HL-60 (cell line): Measurements from ENCODE around the gene CAPZA1.

ENCODE experiments used
- DNase-seq, 2 experiments: peaks; one replicate each; pipeline ENCODE4 v3.0.0-alpha.2; 2010 to 2020; ENCODE audit warnings: low read depth in 1 of 2, low spot score in 1 of 2
- H3K27ac ChIP-seq: fragments of 250-450 bp; sonication (Bioruptor Pico); replicated peaks from 2 replicates; pipeline ENCODE4 v1.5.1; 2020; ENCODE audit warnings: mild to moderate bottlenecking, moderate library complexity
- H3K27me3 ChIP-seq: fragments of 250-450 bp; sonication (Bioruptor Pico); 2 replicates; pipeline ENCODE4 v1.5.1; 2021; ENCODE audit warnings: mild to moderate bottlenecking, moderate library complexity; ENCODE audit not compliant: insufficient read depth, poor library complexity, severe bottlenecking
- H3K4me3 ChIP-seq: replicated peaks from 2 replicates; pipeline ENCODE4 v1.5.1; 2011; ENCODE audit warnings: mild to moderate bottlenecking, control low read depth, low read length; ENCODE audit not compliant: insufficient read depth
- CTCF ChIP-seq: IDR thresholded peaks from one replicate; pipeline ENCODE4 v1.5.1; 2011; ENCODE audit warnings: low read length, control low read depth, inconsistent platforms; ENCODE audit not compliant: insufficient read depth
- GABPA ChIP-seq: IDR thresholded peaks from 2 replicates; pipeline ENCODE4 v1.6.1; 2012; ENCODE audit warnings: low read depth
- POLR2AphosphoS5 ChIP-seq: IDR thresholded peaks from 2 replicates; pipeline ENCODE4 v1.6.1; 2012; ENCODE audit warnings: low read depth
- SPI1 ChIP-seq: IDR thresholded peaks from 2 replicates; pipeline ENCODE4 v1.6.1; 2012; ENCODE audit warnings: low read depth, mild to moderate bottlenecking, borderline replicate concordance
- TF ChIP-seq, protein P1 (sequence below): IDR thresholded peaks from 2 replicates; pipeline ENCODE4 v1.6.1; 2012; ENCODE audit warnings: low read depth; ENCODE audit not compliant: insufficient replicate concordance

CAPZA1 gene

DNA sequence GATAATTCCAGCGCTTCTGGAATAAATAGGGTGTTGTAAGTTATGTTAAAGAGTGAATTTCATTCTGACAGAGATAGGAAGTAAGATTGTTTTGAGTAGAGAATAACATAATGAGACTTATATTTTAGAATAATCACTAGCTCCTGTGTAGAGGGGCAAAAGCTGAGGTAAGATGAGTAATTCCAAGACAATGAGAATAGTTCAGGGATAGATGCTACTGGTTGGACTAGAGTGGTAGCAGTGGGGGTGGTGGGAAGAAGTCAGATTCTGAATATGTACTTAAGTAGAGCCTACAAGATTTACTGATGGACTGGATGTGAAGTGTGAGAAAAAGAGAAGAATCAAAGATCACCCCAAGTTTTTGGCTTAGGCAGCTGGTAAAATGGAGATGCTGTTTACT, 31.6 kb downstream of the CAPZA1 start:
- Histone ChIP-seq H3K27me3 (no peaks in the 10 kb centered on the region), H3K27ac (no peak overlapping the region), H3K4me3 (no peak overlapping the region)
- DNase-seq = no peak
- no peak for TF ChIP-seq SPI1
- TF ChIP-seq, protein P1, sequence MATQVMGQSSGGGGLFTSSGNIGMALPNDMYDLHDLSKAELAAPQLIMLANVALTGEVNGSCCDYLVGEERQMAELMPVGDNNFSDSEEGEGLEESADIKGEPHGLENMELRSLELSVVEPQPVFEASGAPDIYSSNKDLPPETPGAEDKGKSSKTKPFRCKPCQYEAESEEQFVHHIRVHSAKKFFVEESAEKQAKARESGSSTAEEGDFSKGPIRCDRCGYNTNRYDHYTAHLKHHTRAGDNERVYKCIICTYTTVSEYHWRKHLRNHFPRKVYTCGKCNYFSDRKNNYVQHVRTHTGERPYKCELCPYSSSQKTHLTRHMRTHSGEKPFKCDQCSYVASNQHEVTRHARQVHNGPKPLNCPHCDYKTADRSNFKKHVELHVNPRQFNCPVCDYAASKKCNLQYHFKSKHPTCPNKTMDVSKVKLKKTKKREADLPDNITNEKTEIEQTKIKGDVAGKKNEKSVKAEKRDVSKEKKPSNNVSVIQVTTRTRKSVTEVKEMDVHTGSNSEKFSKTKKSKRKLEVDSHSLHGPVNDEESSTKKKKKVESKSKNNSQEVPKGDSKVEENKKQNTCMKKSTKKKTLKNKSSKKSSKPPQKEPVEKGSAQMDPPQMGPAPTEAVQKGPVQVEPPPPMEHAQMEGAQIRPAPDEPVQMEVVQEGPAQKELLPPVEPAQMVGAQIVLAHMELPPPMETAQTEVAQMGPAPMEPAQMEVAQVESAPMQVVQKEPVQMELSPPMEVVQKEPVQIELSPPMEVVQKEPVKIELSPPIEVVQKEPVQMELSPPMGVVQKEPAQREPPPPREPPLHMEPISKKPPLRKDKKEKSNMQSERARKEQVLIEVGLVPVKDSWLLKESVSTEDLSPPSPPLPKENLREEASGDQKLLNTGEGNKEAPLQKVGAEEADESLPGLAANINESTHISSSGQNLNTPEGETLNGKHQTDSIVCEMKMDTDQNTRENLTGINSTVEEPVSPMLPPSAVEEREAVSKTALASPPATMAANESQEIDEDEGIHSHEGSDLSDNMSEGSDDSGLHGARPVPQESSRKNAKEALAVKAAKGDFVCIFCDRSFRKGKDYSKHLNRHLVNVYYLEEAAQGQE = no peak
- no peak for TF ChIP-seq GABPA
- no peak for TF ChIP-seq POLR2AphosphoS5
- no peak for TF ChIP-seq CTCF

GRCh38 chr1:112665857-112666256, 46.2 kb downstream of the CAPZA1 start:
- TF ChIP-seq, protein P1 = no peak
- TF ChIP-seq POLR2AphosphoS5 = no peak
- no peak for TF ChIP-seq CTCF
- TF ChIP-seq SPI1 = no peak
- TF ChIP-seq GABPA = no peak
- Histone ChIP-seq H3K27ac (no peak overlapping the region), H3K4me3 (no peak overlapping the region), H3K27me3 (no peaks in the 10 kb centered on the region)
- DNase-seq = no peak

GRCh38 chr1:112666946-112667345, 47.3 kb downstream of the CAPZA1 start:
- Histone ChIP-seq H3K27me3 (no peaks in the 10 kb centered on the region), H3K4me3 (no peak overlapping the region), H3K27ac (no peak overlapping the region)
- no peak for DNase-seq
- TF ChIP-seq GABPA (no peak), CTCF (no peak)

GRCh38 chr1:112672009-112672408, 52.4 kb downstream of the CAPZA1 start:
- Histone ChIP-seq H3K27ac (no peak overlapping the region), H3K4me3 (no peak overlapping the region), H3K27me3 (no peaks in the 10 kb centered on the region)
- TF ChIP-seq POLR2AphosphoS5 = no peak
- TF ChIP-seq, protein P1 = no peak
- TF ChIP-seq CTCF = no peak
- TF ChIP-seq GABPA = no peak
- TF ChIP-seq SPI1 = no peak
- no peak for DNase-seq
